ENCODE data around the gene SCFD2.

The SCFD2 gene

DNA sequence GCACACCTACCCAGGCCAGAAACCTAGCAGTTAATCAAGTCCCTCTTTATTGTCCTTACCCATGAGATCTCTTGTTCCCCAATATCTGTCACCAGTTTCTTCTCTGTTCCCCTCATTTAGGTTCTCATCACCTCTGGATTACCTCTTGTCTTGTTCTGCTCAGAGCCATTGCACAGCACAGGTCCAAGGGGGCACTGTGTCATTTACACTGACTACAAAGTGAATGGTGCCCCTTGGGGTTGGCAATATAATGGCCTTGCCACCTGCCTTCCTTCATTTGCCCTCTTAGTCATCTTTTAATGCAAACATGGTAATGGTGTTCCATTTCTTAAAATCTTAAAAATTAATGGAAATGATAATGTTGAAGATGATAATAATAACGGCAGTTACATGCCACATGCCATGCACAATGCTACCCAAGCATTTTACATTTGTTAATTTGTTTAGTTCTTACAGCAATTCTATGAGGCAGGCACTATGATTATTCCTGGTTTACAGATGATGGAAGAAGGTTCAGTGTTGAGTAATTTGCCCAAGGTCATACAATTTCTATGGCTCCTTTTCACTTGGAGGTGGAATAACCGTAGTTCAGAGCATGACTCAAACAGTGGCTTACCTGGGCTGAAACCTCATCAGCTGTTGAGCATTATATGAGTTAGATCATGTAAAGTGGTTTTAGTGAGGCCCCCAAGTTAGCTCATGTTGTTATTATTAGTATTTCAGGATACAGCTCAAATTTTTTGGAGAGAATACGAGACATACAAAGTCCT is 385.9 kb downstream of the SCFD2 start:
- DNase-seq, result no peak

DNA sequence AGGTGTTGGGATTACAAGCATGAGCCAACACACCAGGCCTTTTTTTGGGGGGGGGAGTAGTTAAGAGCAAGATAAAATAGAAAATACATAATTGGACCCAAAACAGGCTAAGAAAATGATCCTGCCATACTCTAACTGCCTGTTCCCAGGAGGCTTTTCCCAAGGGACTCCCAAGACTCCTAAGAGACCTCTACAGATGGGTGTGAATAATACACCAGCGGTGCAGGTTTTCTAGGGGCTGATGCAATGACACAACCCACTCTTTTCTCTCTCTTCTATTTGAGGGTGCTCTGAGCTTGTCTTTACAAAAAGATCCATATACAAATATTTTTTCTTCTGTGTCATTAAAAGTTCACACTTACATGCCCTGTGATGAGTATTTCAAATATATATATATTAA is 386.8 kb downstream of the SCFD2 start:
- DNase-seq, result no peak

DNA sequence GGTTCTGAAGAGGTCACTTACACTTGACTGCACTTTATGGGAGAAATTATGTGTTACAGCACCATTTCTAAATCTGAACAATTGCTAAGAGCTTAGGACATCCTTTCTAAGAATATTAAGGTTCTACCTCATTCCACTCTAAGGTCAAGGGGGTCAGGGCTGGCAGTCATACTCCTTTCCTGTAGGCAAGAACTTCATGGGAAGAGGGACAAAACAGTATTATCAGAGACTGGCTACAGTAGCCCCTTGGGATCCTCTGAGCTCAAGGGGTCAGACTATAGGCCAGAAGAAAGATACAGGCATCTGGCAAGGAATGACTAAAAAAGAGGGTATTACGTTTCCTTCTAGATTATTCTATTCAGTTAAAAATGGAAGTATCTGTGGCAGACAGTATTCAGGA is 388.6 kb downstream of the SCFD2 start:
- no peak for DNase-seq

DNA sequence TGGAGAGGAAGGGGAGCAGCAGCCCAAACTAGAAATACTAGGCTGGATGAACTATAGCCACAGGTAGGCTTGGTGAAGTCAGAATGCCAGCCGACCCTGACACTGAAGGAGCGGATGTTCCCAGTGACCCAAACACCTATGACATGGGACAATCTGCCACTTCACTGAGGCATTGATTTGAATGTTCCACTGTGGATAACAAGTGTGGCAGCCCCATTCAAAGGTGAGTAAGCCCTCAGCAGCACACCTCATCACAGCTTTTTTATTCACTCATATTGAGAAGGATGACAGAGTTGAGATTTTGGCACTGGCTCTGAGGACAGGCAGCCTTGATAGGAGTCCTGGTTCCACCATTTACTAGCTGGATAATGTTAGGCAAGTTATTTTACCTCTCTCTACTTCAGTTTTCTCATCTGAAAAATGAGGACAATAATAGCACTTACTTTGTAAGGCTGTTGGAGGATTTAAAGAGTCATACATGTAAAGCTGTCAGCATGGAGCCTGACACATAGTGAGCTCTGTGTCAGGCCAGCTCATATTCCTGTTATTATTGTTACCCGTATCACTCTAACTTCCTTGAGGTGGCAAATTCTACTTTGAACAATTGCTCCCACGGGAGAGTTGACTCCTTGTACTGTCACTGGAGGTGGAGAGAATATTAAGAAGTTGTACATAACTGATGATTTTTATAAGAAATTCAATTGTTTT is 389.2 kb downstream of the SCFD2 start:
- no peak for DNase-seq

DNA sequence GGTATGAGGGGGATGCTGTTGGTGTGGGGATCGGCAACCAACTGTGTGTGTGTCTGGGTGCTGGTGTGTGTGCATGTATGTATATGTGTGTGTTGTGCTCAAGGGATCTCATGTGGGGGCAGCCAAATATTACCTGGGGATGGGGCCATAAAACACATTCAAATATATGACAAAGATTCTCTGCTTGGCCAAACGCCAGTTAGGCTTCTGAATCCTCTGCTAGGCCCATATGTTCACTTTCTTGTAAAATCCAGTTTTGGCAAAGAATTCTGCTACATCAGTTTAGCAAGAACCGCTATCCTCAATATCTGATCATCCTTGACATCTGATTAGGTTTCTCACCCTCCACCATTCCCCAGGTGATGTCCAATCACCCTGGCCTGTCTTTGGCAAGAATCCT is 397.2 kb downstream of the SCFD2 start:
- no peak for DNase-seq

DNA sequence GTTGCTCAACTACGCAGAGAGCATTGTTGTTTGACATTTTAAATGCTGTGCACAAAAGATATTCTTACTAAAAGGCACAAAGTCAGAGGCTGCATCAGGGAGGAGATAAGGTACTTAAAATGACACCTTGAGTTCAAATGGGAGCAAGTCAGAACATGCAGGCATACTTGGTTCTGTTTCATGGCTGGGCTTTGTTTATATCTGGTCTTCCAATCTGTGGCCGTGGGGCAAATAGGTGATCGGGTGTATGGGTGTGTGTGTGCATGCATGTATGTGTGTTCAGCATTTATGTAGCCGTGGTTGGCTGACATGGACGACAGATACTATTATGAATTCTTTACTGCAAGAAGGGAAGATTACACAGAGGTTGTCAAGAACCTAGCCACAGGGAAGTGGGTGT is 397.6 kb downstream of the SCFD2 start:
- no peak for DNase-seq

DNA sequence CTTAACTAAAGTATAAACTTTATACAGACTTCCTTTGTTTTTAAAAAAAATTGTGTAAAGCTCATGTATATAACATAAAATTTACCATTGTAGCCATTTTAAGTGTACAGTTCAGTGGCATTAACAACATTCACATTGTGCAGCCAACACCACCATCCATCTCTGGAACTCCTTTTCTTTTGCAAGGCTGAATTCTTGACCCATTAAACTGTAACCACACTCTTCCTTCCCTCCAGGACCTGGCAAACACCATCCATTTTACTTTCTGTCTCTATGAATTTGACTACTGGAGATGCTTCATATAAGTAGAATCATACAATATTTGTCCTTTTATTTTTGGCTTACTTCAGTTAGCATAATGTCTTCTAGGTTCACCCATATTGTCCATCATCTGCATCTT is 399.1 kb downstream of the SCFD2 start:
- no peak for DNase-seq

DNA sequence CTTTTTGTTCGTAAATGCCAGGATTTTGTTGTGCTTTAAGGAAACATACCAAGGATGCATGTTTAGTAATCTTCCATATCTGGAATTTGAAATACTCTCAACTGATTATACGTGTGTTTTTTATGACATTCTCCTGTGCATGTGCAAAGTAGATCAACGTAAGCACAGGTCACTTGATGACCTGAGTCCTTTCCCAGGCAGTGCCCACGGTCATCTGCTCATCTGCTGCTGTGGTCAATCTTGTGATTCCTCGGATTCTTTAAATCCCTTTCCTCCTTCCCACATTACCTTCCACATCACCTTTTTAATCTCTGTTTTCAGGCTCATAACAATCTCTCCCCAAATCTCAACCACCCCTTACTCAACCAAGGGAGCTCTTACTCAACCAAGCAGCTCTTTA is 399.7 kb downstream of the SCFD2 start:
- DNase-seq, result no peak

DNA sequence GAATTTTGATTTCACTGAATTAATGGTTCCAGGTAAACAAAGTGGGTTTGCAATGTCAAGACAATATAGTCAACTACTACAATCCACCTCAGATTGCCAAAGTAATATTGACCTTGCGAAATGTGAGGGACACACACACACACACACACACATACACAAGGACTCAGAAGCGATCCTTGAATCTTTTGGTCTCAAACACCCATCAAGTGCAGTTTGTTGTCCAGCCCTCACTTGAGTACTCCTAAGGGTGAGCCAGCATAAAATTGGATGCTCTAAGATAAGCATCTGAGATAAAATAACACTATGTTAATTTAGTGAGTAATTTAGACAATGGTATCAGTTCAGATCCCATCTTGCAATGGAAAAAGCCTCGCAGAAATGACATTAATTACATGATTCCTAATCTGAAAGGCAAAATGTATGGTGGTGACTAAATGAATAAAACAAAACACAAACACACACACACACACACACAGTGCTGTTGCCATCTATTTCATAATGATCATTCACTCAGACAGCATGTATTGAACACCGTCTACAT is 401.2 kb downstream of the SCFD2 start:
- no peak for DNase-seq

DNA sequence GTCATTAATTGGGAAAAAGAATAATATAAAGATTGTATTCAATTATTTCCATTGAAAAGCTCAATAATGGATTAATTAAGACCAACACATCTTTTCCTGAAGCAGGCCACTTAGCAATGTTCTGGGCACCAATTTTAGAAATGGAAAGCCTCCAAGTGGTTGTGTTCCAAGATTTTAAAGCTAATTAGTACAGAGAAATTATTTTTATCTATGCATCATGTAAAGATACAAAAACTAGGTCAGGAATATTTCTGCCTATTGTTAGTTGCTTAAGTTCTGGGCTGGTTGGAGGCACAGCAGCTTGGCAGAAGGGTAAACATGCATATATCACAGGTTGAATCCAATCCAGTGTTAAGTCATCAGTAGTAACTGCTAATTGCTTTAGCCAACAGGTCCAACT is 401.9 kb downstream of the SCFD2 start:
- DNase-seq, result no peak

DNA sequence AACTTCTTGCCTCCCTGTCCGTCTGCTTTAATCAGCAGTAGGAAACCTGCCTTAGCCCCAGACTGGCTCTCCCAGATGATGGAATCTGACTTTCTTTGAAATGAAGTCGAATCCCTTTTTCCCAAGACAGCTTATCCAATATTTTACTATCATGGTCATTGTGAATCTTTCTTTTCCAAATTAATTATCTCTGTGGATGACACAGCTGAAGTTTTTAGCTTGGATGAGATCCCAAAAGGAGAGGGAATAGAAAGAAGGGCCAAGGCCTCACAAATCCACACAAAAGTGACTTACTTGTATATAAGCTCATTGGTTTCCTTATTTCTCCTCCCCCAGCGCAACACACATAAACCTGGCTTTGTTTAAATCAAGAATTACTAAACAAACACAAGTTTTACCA is 403.1 kb downstream of the SCFD2 start:
- DNase-seq, result no peak

DNA sequence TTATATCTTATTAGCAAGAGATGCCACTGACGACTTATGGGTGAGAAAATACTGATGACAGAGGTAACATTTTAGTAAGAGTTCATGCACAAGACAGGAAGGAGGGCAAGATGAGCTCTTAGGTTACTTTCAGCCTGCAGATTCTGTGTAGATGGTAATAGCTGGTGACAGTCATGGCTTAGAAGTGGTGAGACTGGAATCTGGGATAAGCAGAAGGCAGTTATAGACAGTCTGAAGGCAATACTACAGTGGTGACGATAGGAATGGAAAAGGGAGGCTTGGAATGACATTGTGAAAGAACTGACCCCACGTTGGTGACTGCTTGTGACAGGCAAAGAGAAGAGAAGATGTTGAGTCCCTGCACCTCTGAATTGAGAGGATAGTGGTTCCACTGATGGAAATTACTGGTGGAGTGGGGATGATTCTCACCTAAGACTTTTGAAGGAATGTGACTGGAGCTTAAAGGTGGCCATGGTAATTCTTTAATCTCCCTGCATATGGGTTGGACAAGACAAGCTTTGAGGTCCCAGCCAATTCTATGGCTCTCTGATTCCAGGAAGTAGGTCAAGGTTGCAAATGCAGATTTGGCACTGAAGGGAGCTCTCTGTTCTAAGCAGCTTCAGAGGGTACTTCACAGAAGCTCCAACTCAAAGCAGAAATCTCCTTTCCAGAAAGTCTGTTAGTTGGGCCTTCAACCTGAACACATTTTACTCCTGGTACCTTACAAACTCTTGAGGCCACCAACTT is 404.0 kb downstream of the SCFD2 start:
- no peak for DNase-seq

DNA sequence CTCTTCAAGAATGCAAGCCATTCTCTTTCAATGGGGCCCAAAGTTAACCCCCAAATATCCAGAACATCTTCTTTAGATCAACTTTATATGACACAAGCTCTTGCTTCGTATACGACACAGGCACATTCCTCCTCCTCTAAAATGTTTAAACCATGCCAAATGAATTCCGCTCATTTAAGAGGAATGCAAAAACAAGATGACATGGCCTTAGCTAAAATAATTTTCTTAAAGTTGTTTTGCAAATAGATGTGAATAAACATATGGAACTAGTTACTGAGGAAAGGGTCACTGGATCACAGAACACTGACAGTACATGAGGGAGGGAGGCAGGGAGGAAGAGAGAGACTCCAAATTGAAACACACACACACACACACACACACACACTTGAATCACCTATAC is 406.3 kb downstream of the SCFD2 start:
- no peak for DNase-seq

DNA sequence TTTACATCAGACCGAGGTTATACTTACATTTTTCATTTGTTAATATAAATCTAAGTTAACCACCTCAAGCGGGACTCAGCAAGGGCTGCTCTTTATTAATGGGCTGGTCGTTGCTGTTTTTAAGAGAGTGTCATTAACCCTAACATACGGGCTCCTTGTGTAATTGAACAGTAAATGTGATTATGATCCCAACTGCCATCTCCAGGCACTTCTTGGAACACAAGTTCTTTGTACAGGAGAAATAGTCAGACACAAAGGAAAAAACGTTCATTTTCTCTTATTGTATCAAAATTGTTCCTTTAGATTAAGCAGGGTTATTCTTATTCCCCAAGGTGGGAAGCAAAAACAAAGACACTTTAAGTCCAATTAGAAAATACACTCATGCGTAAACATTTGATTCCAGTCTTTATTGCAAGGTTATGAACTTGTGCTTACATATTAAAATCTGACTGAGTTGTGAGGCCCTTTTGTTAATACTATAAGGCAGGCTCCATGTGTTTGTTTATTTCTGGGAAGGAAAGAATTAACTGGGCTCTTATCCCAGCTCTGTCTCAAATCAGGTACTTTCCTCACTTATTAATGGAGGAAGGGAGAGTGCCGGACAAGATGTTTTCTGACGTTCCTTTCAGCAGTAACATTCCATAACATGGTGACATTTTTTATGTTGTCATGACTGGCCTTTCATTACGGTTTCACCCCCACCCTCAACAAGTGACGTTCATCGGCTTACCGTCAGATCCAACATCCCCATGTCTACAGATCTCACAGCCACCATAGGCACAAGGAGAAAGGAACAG is 407.8 kb downstream of the SCFD2 start:
- DNase-seq, result no peak

DNA sequence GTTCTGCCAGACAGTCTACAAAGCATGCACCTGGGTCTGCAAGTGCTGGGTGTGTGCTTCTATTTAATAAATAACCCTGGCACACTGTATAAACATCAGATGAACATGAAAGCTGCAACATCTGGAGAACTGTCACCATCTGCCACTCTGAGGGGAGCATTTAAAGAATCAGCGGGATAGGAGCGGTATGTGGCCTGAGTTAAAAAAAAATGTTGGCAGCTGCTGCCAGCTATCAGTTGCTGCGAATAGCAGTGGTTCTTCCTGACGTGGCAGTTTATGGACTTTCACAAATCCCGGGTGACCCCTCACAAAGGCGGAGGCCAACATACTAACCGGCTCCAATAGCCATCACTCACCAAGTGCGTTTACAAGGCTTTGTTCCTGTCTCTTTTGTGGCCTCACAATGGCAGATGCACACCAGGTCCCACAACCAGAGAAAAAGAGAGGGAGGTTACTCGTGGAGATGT is 408.6 kb downstream of the SCFD2 start:
- no peak for DNase-seq

DNA sequence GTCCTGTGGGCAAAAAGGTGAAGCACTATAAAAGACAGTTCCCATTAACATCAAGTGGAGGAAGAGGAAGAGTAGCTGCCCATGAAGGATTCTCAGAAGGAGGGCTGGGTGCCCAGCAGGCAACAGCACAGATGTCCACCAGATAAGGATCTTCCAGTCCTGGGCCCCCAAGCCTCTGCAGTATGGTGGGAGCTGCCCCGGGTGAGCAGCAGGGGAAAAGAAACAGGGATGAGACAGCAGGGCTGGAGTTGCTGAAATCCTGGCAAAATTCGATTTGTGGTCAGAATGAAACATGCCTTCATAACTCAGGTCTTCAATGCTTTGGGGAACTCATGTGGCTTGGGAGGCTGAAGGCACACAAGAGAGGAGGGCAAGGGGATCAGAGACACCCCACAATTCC is 409.2 kb downstream of the SCFD2 start:
- DNase-seq, result no peak

DNA sequence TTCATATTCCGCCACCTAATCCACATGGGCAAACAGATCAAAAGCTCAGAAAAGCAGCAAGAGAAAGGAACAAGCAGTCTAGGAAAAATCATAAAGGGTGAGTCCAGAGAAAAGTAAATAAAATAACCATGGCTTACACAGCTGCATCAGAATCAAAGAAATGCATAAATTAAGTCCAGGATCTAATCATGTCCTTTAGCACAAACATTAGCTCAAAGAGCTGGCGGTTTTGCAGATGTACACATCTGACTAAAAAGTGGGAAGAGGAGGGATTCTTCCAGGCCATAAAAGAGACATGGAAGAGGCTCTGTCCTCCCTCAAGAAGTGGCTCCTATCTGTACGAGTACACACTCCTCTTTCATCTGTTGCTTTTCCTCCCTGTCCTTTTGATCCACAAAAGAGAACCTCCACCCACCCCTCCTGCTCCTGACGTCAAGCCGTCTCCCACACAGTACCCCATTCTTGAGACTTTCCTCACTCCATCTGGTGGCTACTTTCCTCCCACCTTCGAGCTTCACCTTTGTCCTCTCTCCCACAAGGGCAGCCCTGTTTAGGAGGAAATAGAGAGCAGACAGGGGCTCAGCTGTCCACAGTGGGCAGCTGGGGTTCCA is 411.2 kb downstream of the SCFD2 start:
- no peak for DNase-seq

DNA sequence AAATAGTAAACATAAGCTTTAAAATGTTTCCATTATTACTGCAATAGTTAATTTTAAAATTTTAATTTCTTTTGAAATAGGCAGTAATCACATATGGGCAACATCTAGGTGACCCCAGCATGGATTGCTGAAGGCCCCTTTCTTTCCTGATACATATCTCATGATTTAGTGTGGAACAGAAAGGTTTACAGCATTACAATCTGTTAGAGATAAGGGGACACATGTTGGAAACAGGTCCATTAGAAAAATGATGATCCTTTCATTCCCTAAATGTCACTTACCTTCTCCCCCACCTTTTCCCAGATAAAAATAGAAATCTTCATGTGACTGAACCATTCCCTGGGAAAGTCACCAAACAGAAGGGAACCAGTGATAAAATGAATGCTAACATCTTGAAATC is 413.3 kb downstream of the SCFD2 start:
- no peak for DNase-seq

DNA sequence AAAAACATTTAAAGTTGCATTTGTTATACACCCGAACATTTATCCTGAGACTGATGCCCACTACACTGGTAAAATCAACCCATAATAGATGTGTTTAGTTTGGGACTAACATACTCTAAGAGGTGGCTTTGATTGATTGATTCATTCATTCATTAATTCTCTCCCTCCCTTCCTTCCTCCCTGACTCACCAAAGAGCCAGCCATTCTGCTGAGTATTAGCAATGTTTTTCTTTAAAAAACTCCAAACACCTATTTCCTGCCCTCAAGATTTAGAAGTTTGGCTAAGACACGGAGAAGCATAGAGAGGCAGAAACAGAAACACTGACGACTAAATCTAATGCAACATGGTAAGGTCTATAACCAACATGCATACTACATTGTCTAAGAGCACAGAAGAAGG is 414.8 kb downstream of the SCFD2 start:
- no peak for DNase-seq

DNA sequence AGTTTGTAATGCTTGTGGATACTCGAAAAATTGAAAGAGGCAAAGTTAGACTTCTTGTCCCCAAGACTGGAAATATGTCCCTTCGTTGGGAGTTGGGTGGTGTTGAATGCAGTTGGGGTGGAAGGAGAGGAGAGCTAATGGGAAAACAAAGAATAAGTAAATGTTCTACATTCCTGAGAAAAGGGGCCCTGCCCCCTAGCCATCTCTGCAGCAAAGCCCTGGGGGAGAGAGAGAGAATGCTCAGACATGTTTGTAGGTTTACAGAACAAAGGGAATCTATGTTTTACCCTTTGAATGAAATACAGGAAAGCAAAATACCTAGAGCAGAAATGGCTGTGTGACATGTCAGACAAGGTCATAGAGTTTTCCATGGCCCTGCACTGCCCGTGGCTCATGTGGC is 415.6 kb downstream of the SCFD2 start:
- DNase-seq, result no peak

DNA sequence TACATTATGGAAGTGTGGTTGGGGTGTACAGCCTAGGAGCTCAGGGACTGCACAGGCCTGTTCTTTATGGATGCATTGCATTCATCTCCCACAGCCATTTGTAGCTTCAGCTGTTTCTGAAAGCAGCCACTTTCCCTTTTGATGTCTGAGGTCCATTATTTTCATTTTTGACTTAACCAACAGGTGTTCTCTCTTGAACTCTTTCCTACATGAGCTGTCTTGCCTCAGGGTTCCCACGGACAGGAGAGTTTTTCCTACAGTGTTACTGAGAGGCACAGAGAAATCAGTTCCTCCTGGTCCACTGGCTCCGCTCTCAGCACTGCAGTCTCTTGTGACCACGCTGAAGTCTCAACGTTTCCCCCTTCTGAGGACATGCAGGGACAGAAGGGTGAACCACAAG is 416.5 kb downstream of the SCFD2 start:
- no peak for DNase-seq

DNA sequence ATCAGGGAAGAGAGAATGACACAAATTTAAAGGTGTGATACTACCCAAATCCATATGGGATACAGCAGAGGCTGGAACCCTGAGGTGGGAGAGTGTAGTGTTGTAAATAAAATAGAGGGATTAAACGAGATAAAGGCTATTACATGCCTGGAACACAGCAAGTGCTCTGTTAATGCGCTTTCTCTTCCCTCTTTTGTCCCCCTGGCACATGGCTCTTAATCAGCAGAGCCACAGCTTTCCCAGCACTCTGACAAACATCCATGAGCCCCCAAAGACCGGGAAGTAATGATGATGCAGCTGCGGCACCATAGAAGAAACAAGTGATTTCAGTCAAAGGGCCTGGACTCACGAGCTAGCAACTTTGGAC is 417.8 kb downstream of the SCFD2 start:
- DNase-seq, result no peak

Measured in CD4-positive, alpha-beta T cell treated with Interleukin-15 for 1 hour (primary cell).